ENCODE measurements around the gene CHRM3.

CHRM3 gene

DNA sequence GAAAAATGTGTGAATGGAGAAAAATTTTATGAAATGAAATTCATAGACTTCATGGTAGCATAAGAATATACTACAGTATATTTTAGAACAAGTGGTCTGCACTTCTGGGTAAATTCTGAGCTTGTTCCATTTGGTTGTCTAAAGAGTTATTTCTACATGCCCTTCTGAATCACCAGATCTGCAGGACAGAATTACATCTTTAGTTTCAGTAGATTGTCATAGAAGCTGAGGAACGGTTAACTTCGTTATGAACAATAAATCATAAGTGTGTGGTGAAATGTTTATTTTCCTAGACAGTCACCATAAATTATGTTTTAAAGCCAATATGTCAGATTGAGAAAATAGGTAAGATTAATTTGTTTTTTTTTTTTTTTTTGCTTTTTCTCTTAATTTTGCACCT, 30.9 kb downstream of the CHRM3 start:
- DNase-seq = no peak

DNA sequence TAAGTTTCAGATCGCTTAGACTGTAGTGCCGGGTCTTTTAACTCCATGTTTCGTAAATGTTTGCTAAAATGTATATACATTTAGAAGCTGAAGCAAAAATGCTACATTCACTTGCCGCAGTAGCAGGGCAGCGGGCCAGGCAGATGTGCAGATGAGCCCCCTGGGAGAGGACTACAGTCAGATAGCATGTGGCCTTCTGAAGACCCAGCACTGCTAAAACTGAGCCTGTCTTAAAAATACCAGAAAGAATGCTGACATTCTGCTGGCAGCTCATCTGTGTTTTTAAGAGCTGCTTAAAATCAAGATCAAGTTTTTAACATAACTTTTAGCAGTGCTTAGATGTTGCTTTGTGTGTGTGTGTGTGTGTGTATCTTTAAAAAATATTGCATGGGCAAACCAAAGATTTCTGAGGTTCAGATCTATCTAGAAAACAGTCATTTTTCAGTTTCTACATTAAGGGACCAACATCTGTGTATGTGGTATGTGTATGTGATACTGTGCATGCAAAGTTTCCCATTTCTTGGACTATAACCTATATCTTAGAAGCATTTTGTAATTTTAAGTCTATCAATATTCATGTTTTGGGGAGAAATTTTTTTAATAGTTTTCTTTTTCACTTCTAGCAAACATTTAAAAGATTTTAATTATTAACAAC, 31.7 kb downstream of the CHRM3 start:
- no peak for DNase-seq

DNA sequence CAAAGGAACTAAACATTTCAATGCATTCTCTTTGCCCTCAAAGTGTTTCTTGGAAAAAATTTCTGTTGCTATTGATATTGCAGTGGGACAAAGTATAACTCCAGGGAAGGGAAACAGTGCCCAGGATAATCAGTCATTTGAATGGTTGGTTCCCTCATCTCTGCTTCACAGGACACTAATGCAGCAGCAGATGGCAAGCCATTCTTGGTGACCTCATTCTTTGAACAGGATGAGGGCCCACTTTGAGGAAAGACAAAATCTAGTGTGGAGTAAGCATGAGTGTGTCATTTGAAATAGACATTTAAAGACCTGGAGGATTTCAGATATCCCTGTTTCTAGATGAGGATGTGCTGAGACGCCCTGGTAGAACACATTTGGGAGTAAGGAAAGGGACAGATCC, 32.3 kb downstream of the CHRM3 start:
- DNase-seq = no peak

GRCh38 chr1:239421811-239422210, 35.4 kb downstream of the CHRM3 start:
- no peak for DNase-seq

- no peak for DNase-seq
These were observed 36.5 kb downstream of the CHRM3 start for GRCh38 chr1:239422818-239423217.

DNA sequence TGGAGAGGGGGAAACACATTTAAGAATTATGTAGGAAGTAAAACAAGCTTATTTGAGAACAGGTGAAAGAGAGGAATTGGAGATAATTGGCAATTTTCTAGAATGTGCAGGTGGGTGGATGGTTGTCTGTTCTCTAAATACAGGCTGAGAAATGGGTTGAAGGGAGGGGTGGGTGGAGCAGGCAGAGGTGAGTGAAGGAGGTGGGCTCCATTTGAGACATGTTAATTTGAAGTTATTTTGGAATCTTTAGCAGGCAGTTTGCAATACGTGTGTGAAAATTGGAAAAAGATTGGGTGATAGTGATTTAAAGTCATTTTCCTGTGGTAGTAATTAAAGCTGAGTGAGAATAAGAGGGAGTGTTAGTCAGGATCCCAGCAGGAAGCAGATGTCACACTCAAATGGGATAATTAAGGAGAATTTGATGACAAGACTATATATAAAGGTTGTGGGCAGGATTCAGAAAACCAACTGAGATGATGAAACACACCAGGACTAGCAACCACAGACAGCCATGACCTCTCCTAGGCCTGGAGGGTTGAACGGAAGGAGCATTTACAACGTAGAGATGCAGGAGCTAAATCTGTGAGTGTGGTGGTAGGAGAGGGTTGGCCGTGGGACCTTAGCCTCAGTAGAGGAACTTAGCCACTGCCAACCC, 40.6 kb downstream of the CHRM3 start:
- no peak for DNase-seq

GRCh38 chr1:239427712-239428111, 41.3 kb downstream of the CHRM3 start:
- DNase-seq = no peak

DNA sequence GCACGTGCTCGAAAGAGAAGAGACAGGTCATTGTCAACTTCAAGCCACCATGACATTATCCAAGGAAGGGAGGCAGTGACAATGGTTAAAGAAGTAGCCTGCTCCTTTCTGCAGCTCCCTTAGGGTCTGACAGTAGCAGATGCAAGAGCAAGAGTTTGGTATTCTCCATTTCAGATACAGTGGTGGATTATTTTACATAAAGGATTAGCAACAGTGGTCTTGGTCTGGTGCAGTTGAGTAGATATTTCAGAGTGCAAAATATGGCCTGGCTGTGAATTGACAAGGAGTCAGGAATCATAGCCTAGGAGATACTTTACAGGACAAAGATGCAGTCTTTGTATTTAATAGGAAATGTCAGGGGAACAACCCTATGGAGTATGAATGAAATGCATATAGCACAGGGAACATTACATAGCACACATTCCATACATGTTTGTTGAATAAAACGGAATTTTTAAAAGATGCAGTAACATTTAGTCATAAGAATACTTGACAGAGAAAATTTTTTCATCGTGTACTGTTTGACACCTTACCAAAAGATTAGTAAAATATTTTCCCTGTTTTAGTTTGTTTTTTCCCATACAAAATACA, 41.8 kb downstream of the CHRM3 start:
- no peak for DNase-seq

- DNase-seq = no peak
These were observed 42.8 kb downstream of the CHRM3 start for GRCh38 chr1:239429163-239429562.

- no peak for DNase-seq
These were observed 45.9 kb downstream of the CHRM3 start for GRCh38 chr1:239432255-239432654.

GRCh38 chr1:239434181-239434580, 47.8 kb downstream of the CHRM3 start:
- no peak for DNase-seq

All from suppressor macrophage treated with lipopolysaccharide for 1 hour (primary cell).